IPS DF 6.9 (cell line): ENCODE results near the gene TENT5C.

Experiments
- DNase-seq: peaks from one replicate; pipeline ENCODE4 v3.0.0-alpha.2; 2013; ENCODE audit warnings: low read depth, low spot score
- H3K27ac ChIP-seq: one replicate; pipeline ENCODE4 v1.5.1; 2013; ENCODE audit warnings: low read length, control low read depth
- H3K27me3 ChIP-seq: 2 replicates; pipeline ENCODE4 v1.6.1; 2013; ENCODE audit warnings: mild to moderate bottlenecking, low read length; ENCODE audit not compliant: control insufficient read depth, insufficient read depth
- H3K36me3 ChIP-seq: 2 replicates; pipeline ENCODE4 v1.6.1; 2013; ENCODE audit warnings: low read length; ENCODE audit not compliant: control insufficient read depth, insufficient read depth
- H3K4me1 ChIP-seq: 2 replicates; pipeline ENCODE4 v1.6.1; 2013; ENCODE audit warnings: low read length; ENCODE audit not compliant: control insufficient read depth, insufficient read depth
- H3K4me3 ChIP-seq: 2 replicates; pipeline ENCODE4 v1.5.1; 2013; ENCODE audit warnings: mild to moderate bottlenecking, low read length
- H3K9me3 ChIP-seq: 2 replicates; pipeline ENCODE4 v1.6.1; 2013; ENCODE audit warnings: low read length, inconsistent platforms; ENCODE audit not compliant: control insufficient read depth, insufficient read depth
- WGBS: extraction: QIAGEN DNeasy Blood & Tissue Kit; methylation state at CpG from one replicate; pipeline ENCODE4 v1.1.7; 2013; ENCODE audit warnings: mixed read lengths, missing lambda C conversion rate; ENCODE audit not compliant: insufficient read length, insufficient coverage; 5-methylcytosine and 5-hydroxymethylcytosine counted together

Gene TENT5C

GRCh38 chr1:117591252-117591651 lies 14.6 kb upstream of the TENT5C start:
- no peaks in the 10 kb centered on the region for H3K27me3 ChIP-seq
- no peaks in the 10 kb centered on the region for H3K4me1 ChIP-seq
- H3K27ac ChIP-seq, result no peak overlapping the region
- DNase-seq, result no peak
- no peak overlapping the region for H3K4me3 ChIP-seq
- no CpG with 5 or more reads among the region's 3 CpGs for WGBS
- H3K36me3 ChIP-seq, result no peaks in the 10 kb centered on the region
- no peaks in the 10 kb centered on the region for H3K9me3 ChIP-seq

GRCh38 chr1:117592155-117592554 lies 13.7 kb upstream of the TENT5C start:
- Histone ChIP-seq H3K4me3 (no peak overlapping the region), H3K27ac (no peak overlapping the region), H3K9me3 (no peaks in the 10 kb centered on the region), H3K36me3 (no peaks in the 10 kb centered on the region), H3K27me3 (no peaks in the 10 kb centered on the region), H3K4me1 (no peaks in the 10 kb centered on the region)
- no peak for DNase-seq
- WGBS, result no CpG with 5 or more reads among the region's 9 CpGs

GRCh38 chr1:117594261-117594990 lies 11.4 kb upstream of the TENT5C start:
- no peaks in the 10 kb centered on the region for H3K4me1 ChIP-seq
- H3K4me3 ChIP-seq, result no peak overlapping the region
- no peak for DNase-seq
- no peak overlapping the region for H3K27ac ChIP-seq
- no peaks in the 10 kb centered on the region for H3K9me3 ChIP-seq
- no CpG with 5 or more reads among the region's 8 CpGs for WGBS
- H3K27me3 ChIP-seq, result no peaks in the 10 kb centered on the region
- no peaks in the 10 kb centered on the region for H3K36me3 ChIP-seq

- Histone ChIP-seq H3K27ac (no peak overlapping the region), H3K4me3 (no peak overlapping the region), H3K4me1 (no peaks in the 10 kb centered on the region), H3K9me3 (no peaks in the 10 kb centered on the region), H3K27me3 (no peaks in the 10 kb centered on the region), H3K36me3 (no peaks in the 10 kb centered on the region)
- no peak for DNase-seq
- WGBS, result no CpG with 5 or more reads among the region's 5 CpGs
Measured at GRCh38 chr1:117596023-117596720, 9.7 kb upstream of the TENT5C start.

- H3K4me1 ChIP-seq, result no peaks in the 10 kb centered on the region
- H3K9me3 ChIP-seq, result no peaks in the 10 kb centered on the region
- no CpG with 5 or more reads among the region's 6 CpGs for WGBS
- no peak overlapping the region for H3K4me3 ChIP-seq
- H3K36me3 ChIP-seq, result no peaks in the 10 kb centered on the region
- H3K27ac ChIP-seq, result no peak overlapping the region
- H3K27me3 ChIP-seq, result no peaks in the 10 kb centered on the region
- no peak for DNase-seq
Measured at GRCh38 chr1:117598489-117598888, 7.4 kb upstream of the TENT5C start.

- no peaks in the 10 kb centered on the region for H3K27me3 ChIP-seq
- no peak overlapping the region for H3K27ac ChIP-seq
- WGBS, result no CpG with 5 or more reads among the region's 16 CpGs
- no peak for DNase-seq
- H3K4me1 ChIP-seq, result no peaks in the 10 kb centered on the region
- no peaks in the 10 kb centered on the region for H3K36me3 ChIP-seq
- H3K9me3 ChIP-seq, result no peaks in the 10 kb centered on the region
- H3K4me3 ChIP-seq, result no peak overlapping the region
Measured at GRCh38 chr1:117599286-117600221, 6.3 kb upstream of the TENT5C start.

GRCh38 chr1:117600325-117600943 lies 5.4 kb upstream of the TENT5C start:
- no peak overlapping the region for H3K27ac ChIP-seq
- WGBS, result no CpG with 5 or more reads among the region's 7 CpGs

GRCh38 chr1:117600966-117601365 lies 4.9 kb upstream of the TENT5C start:
- no peaks in the 10 kb centered on the region for H3K27me3 ChIP-seq
- H3K4me3 ChIP-seq, result no peak overlapping the region; the same call in 1 of the 2 replicates
- H3K27ac ChIP-seq, result no peak overlapping the region
- no peaks in the 10 kb centered on the region for H3K36me3 ChIP-seq
- WGBS, result no CpG with 5 or more reads among the region's 4 CpGs
- DNase-seq, result no peak
- no peaks in the 10 kb centered on the region for H3K4me1 ChIP-seq
- H3K9me3 ChIP-seq, result no peaks in the 10 kb centered on the region

More at GRCh38 chr1:117600325-117600943, 5.4 kb upstream of the TENT5C start:
- Histone ChIP-seq H3K4me1 (no peaks in the 10 kb centered on the region), H3K4me3 (no peak overlapping the region), H3K9me3 (no peaks in the 10 kb centered on the region), H3K36me3 (no peaks in the 10 kb centered on the region), H3K27me3 (no peaks in the 10 kb centered on the region)
- DNase-seq, result no peak

- WGBS, result no CpG with 5 or more reads among the region's 4 CpGs
- H3K9me3 ChIP-seq, result no peaks in the 10 kb centered on the region
Measured at GRCh38 chr1:117602862-117603261, 3.0 kb upstream of the TENT5C start.

More at GRCh38 chr1:117602862-117603261, 3.0 kb upstream of the TENT5C start:
- Histone ChIP-seq H3K4me1 (no peaks in the 10 kb centered on the region), H3K4me3 (no peak overlapping the region), H3K36me3 (no peaks in the 10 kb centered on the region), H3K27ac (no peak overlapping the region), H3K27me3 (peaks cover 7% of the 10 kb centered on the region; the same call in 1 of the 2 replicates)
- DNase-seq, result no peak
